Vein endothelial cell (primary cell): ENCODE results near the gene CASR. TPM values are rescaled to one million over a fixed set of nuclear protein-coding genes. Genes with fewer than 3 reads are reported as not detected.

ENCODE experiments used
- total RNA-seq: library from RNA; depleted of rRNA; stranded (reverse); fragments of >200 nt; gene quantifications from 2 replicates; pipeline ENCODE4 v1.2.3, GENCODE V29; 2012

The CASR gene
- total RNA-seq, result under 0.01 TPM in 1 of 2 replicates, not detected in the other

GRCh38 chr3:122183521-122183892 is at the start of gene CASR:
TSS of gene CASR (plus strand) at chr3:122183668. CDS start at chr3:122254190, 70,522 bp downstream.

GRCh38 chr3:122324871-122325323 is 141.4 kb downstream of the CASR start, which contains the start of gene CSTA:
TSS of gene CSTA (plus strand) at chr3:122325248. CDS start at chr3:122325293, 45 bp downstream.

Other genes starting within 250 kb of the CASR start
- not detected in 2 replicates for gene ILDR1, start 161.4 kb upstream of the CASR start, total RNA-seq
- gene CD86, start 128.3 kb upstream of the CASR start, total RNA-seq, result not detected in 2 replicates
- not detected in 2 replicates for gene CSTA, start 141.6 kb downstream of the CASR start, total RNA-seq
- gene MIX23, start 199.6 kb downstream of the CASR start, total RNA-seq, result 26.1 and 36.1 TPM in 2 replicates
- 9.5 and 12.7 TPM in 2 replicates for gene FAM162A, start 200.5 kb downstream of the CASR start, total RNA-seq
- gene WDR5B, start 232.4 kb downstream of the CASR start, total RNA-seq, result 4.9 and 5.3 TPM in 2 replicates